ENCODE results near the gene EXOC3. TPM values are rescaled to one million over a fixed set of nuclear protein-coding genes. Genes with fewer than 3 reads are reported as not detected.

The EXOC3 gene
- total RNA-seq, 3 donors from 2014 or later (not counting 1 experiment from before 2014, with no cell fraction given), result 89.6 to 99.9 (median 96.3) TPM

DNA sequence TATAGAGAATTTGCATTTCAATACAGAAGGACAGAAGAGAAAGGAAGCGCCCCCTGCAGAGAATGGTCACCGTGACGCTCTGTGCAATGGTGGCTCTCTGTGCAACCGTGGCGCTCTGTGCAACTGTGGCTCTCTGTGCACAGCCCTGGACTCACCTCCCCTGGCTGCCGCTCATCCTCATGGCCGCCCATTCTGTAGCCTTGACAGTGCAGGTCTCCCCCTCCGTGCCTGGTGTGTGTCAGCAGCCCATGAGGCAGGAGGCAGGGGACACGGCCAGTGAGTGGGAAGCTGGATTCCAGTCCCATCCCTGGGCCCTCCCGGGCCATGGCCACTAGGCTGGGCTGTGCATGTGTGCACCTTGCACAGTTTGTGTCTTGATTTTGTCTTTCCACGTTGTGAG lies 12.0 kb downstream of the EXOC3 start:
- Mint-ChIP-seq H3K4me1 (peaks cover 21 to 26% of the 10 kb centered on the region in 2 donors), H3K4me3 (no peak overlapping the region), H3K27ac (no peak overlapping the region), H3K9me3 (peaks cover 6 to 7% of the 10 kb centered on the region in 2 donors), H3K36me3 (peaks cover 46% of the 10 kb centered on the region), H3K27me3 (ENCODE audit: low read depth in 2 of 2) (no peaks in the 10 kb centered on the region)
- ATAC-seq (no peak), DNase-seq (no peak)
- Histone ChIP-seq H3K4me3 (ENCODE audit: low read length) (no peak overlapping the region), H3K27me3 (ENCODE audit: control insufficient read depth, insufficient read depth, low read length) (no peaks in the 10 kb centered on the region), H3K4me1 (ENCODE audit: control insufficient read depth, insufficient read depth, low read length) (peaks cover 11% of the 10 kb centered on the region), H3K36me3 (ENCODE audit: control insufficient read depth, insufficient read depth, low read length) (peaks cover 77% of the 10 kb centered on the region), H3K27ac (ENCODE audit: low read length) (no peak overlapping the region), H3K9me3 (ENCODE audit: control insufficient read depth, insufficient read depth, low read length) (no peaks in the 10 kb centered on the region)
- TF ChIP-seq, protein P1, sequence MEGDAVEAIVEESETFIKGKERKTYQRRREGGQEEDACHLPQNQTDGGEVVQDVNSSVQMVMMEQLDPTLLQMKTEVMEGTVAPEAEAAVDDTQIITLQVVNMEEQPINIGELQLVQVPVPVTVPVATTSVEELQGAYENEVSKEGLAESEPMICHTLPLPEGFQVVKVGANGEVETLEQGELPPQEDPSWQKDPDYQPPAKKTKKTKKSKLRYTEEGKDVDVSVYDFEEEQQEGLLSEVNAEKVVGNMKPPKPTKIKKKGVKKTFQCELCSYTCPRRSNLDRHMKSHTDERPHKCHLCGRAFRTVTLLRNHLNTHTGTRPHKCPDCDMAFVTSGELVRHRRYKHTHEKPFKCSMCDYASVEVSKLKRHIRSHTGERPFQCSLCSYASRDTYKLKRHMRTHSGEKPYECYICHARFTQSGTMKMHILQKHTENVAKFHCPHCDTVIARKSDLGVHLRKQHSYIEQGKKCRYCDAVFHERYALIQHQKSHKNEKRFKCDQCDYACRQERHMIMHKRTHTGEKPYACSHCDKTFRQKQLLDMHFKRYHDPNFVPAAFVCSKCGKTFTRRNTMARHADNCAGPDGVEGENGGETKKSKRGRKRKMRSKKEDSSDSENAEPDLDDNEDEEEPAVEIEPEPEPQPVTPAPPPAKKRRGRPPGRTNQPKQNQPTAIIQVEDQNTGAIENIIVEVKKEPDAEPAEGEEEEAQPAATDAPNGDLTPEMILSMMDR (IDR thresholded peaks at IDR 0.05), result no peak
- WGBS (ENCODE audit: insufficient coverage), result 96% methylated on average over 11 of the region's 11 CpGs
- intact Hi-C loops (cut with micrococcal nuclease), result no loop called here

DNA sequence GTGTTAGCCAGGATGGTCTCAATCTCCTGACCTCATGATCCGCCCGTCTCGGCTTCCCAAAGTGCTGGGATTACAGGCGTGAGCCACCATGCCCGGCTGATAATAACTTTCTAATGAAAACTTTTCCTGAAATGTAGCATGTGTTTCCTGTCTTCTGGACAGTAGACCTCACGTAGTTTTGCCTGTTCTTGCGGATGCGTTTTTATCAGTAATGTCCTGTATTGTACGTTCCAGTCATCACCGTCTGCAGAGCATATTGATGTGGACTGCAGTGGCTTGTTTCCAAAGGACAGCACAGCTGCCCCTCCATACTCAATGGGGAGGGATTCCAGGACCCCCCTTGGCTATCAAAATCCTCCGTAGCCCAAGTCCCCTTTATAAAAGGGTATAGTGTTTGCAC lies 12.8 kb downstream of the EXOC3 start:
- Histone ChIP-seq H3K27me3 (ENCODE audit: control insufficient read depth, insufficient read depth, low read length) (no peaks in the 10 kb centered on the region), H3K4me1 (ENCODE audit: control insufficient read depth, insufficient read depth, low read length) (peaks cover 11% of the 10 kb centered on the region), H3K36me3 (ENCODE audit: control insufficient read depth, insufficient read depth, low read length) (peaks cover 78% of the 10 kb centered on the region), H3K9me3 (ENCODE audit: control insufficient read depth, insufficient read depth, low read length) (no peaks in the 10 kb centered on the region), H3K27ac (ENCODE audit: low read length) (no peak overlapping the region), H3K4me3 (ENCODE audit: low read length) (no peak overlapping the region)
- intact Hi-C loops (cut with micrococcal nuclease), result no loop called here
- no peak for ATAC-seq
- H3K4me3 Mint-ChIP-seq, result no peak overlapping the region
- WGBS (ENCODE audit: insufficient coverage), result 96% methylated on average over 10 of the region's 11 CpGs
- no peak overlapping the region for H3K27ac Mint-ChIP-seq
- TF ChIP-seq, protein P1 (IDR thresholded peaks at IDR 0.05), result no peak
- H3K9me3 Mint-ChIP-seq, result peaks cover 6 to 7% of the 10 kb centered on the region in 2 donors
- no peaks in the 10 kb centered on the region for H3K27me3 Mint-ChIP-seq (ENCODE audit: low read depth in 2 of 2)
- DNase-seq, result no peak
- peaks cover 21 to 26% of the 10 kb centered on the region in 2 donors for H3K4me1 Mint-ChIP-seq
- peaks cover 37% of the 10 kb centered on the region for H3K36me3 Mint-ChIP-seq

DNA sequence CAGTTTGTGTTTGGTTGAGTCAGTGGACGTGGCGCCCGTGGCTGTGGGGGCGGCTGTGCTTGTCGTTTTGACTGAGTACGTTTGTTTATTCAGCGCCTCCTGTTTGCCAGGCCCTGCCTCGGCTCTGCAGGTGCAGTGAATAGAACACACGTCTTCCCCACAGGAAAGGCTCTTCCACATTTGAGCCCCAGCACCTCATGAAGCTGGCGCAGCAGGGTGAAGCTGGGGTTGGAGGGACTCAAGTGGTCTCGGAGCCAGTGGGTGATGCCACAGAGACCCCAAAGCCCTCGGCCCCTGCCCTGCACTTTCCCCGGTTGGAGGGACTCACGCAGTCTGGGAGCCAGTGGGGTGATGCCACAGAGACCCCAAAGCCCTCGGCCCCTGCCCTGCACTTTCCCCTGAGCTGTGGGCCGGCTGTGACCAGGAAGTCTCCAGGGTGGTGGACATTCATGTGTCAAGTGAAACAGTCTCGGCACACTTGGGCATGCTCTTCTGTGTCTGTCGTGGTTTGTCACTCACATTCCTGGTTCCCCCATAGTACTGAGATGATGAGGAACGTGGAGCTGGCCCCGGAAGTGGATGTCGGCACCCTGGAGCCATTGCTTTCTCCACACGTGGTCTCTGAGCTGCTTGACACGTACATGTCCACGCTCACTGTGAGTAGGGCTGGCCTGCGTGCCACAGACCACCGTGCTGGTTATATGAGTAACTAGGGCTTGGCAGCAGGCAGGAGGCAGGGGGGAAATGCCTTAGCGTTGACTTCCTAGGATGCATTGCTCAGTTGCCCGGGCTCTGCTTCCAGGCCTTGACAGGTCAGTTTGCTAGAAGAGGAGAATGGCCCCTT lies 13.6 kb downstream of the EXOC3 start:
- Mint-ChIP-seq H3K27ac (no peak overlapping the region), H3K36me3 (peaks cover 29% of the 10 kb centered on the region), H3K4me3 (no peak overlapping the region), H3K9me3 (peaks cover 5 to 7% of the 10 kb centered on the region in 2 donors), H3K4me1 (peaks cover 21 to 26% of the 10 kb centered on the region in 2 donors), H3K27me3 (ENCODE audit: low read depth in 2 of 2) (no peaks in the 10 kb centered on the region)
- DNase-seq (peak in 1 of 2 donors; percentile 3), ATAC-seq (no peak)
- Histone ChIP-seq H3K27ac (ENCODE audit: low read length) (no peak overlapping the region), H3K27me3 (ENCODE audit: control insufficient read depth, insufficient read depth, low read length) (no peaks in the 10 kb centered on the region), H3K36me3 (ENCODE audit: control insufficient read depth, insufficient read depth, low read length) (peaks cover 71% of the 10 kb centered on the region), H3K4me3 (ENCODE audit: low read length) (no peak overlapping the region), H3K4me1 (ENCODE audit: control insufficient read depth, insufficient read depth, low read length) (peaks cover 11% of the 10 kb centered on the region), H3K9me3 (ENCODE audit: control insufficient read depth, insufficient read depth, low read length) (no peaks in the 10 kb centered on the region)
- intact Hi-C loops (cut with micrococcal nuclease), result no loop called here
- 92% methylated on average over 28 of the region's 28 CpGs for WGBS (ENCODE audit: insufficient coverage)
- TF ChIP-seq, protein P1 (IDR thresholded peaks at IDR 0.05), result no peak

All from natural killer cell (primary cell).